ENCODE data around the gene HOGA1.

The HOGA1 gene

GRCh38 chr10:97612386-97612785 lies 28.2 kb downstream of the HOGA1 start:
- H3K27ac ChIP-seq, result no peak overlapping the region
- peak; percentile 39 for TF ChIP-seq CTCF (IDR thresholded peaks at IDR 0.05)
- no peak for TF ChIP-seq ZFX (IDR thresholded peaks at IDR 0.05; ENCODE audit: borderline replicate concordance)

- TF ChIP-seq CTCF (IDR thresholded peaks at IDR 0.05) (no peak), ZFX (IDR thresholded peaks at IDR 0.05; ENCODE audit: borderline replicate concordance) (no peak)
- no peak overlapping the region for H3K27ac ChIP-seq
These were observed 34.1 kb downstream of the HOGA1 start for GRCh38 chr10:97618285-97618684.

GRCh38 chr10:97618733-97619132 lies 34.5 kb downstream of the HOGA1 start:
- H3K27ac ChIP-seq, result no peak overlapping the region
- TF ChIP-seq CTCF (IDR thresholded peaks at IDR 0.05), result no peak
- no peak for TF ChIP-seq ZFX (IDR thresholded peaks at IDR 0.05; ENCODE audit: borderline replicate concordance)

GRCh38 chr10:97623277-97623676 lies 39.1 kb downstream of the HOGA1 start:
- no peak for TF ChIP-seq ZFX (IDR thresholded peaks at IDR 0.05; ENCODE audit: borderline replicate concordance)
- TF ChIP-seq CTCF (IDR thresholded peaks at IDR 0.05), result no peak
- no peak overlapping the region for H3K27ac ChIP-seq

- TF ChIP-seq CTCF (IDR thresholded peaks at IDR 0.05), result no peak
- TF ChIP-seq ZFX (IDR thresholded peaks at IDR 0.05; ENCODE audit: borderline replicate concordance), result no peak
- H3K27ac ChIP-seq, result no peak overlapping the region
These were observed 43.5 kb downstream of the HOGA1 start for GRCh38 chr10:97627731-97628130.

GRCh38 chr10:97628228-97628627 lies 44.0 kb downstream of the HOGA1 start:
- H3K27ac ChIP-seq, result no peak overlapping the region
- TF ChIP-seq CTCF (IDR thresholded peaks at IDR 0.05) (no peak), ZFX (IDR thresholded peaks at IDR 0.05; ENCODE audit: borderline replicate concordance) (no peak)

GRCh38 chr10:97629289-97629688 lies 45.1 kb downstream of the HOGA1 start:
- TF ChIP-seq CTCF (IDR thresholded peaks at IDR 0.05) (no peak), ZFX (IDR thresholded peaks at IDR 0.05; ENCODE audit: borderline replicate concordance) (no peak)

More at GRCh38 chr10:97629289-97629688, 45.1 kb downstream of the HOGA1 start:
- H3K27ac ChIP-seq, result no peak overlapping the region
